NCI-H524 (cell line): ENCODE results near the gene MIP.
"Not testable (repeated sequence)": the region's sequence is repeated elsewhere in the genome, so short reads cannot be mapped to it uniquely, and the experiment has no call there.

ENCODE experiments used
- DNase-seq, 2 experiments: peaks; one replicate each; lab custom pipeline; 2025; lab: John Stamatoyannopoulos, UW

The MIP gene

DNA sequence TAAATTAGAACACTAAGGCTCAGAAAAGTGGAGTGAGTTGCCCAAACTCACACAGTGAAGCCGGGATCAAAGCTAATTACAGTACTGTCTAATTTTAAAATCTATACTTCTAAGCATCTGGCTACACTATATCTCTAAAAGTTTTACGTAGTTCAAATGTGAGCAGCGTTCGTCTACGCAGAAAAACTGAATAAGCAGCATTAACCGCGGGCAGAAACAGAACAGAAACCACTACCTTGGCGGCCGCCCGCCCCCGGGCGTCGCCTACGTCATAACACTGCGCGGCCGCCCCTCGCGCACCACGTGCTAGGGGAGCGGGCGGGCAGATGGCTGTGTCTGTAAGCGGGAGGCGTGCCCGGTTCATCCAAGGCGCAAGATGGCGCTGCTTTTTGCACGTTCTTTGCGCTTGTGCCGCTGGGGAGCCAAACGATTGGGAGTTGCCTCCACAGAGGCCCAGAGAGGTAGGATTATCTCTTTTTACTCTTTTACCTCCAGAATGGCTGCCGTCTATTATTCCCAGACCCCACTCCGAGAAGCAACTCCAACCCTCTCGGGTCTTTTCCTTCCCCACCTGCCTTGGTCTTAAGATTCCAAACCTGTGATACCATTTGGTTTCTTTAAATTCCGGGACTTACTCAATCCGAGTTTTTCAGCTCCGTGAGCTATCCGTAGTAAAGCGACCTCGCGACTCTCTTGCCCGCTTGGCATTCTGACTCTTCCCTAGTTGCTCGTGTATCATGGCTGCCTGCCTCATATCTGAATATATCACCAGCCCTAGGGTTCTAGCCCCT is 14.0 kb upstream of the MIP start, which contains the start of gene SPRYD4:
SPRYD4 (plus strand) TSS at position 363 of the 791 bp plus-strand sequence; CDS start at position 377, 14 bp downstream.
- peak; percentile 72 to 93 for DNase-seq

GRCh38 chr12:56462565-56462964 is 8.1 kb upstream of the MIP start:
- no peak for DNase-seq

- no peak for DNase-seq
Measured at GRCh38 chr12:56461235-56462159, 7.0 kb upstream of the MIP start.

- DNase-seq, result no peak
Measured at GRCh38 chr12:56457817-56458216, 3.4 kb upstream of the MIP start.

DNA sequence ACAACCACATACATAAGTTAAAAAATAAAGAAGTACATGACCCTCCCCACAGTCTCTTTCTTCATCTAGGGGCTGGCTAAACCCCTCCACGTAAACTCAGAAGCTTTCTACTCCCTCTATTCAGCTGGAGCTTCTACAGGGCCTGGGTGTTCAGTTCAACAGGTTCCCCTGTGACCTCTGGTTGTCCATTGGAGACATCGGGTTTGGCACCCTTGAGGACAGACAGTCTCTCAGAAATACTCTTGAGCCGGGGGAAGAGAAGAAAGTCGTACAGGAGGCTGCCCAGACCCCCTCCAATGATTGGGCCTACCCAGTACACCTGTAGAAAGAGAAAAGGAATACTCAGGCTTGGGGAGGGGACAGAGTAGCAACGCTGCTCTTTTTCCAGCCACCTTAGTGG is 3.3 kb downstream of the MIP start:
- DNase-seq, result no peak

GRCh38 chr12:56450241-56450640 is 4.2 kb downstream of the MIP start:
- DNase-seq, result peak; percentile 84 to 93

- DNase-seq, result peak in 1 of 2 experiments; percentile 23
Measured at GRCh38 chr12:56449622-56449984, 4.9 kb downstream of the MIP start.

- DNase-seq, result peak; percentile 90 to 91
Measured at GRCh38 chr12:56448860-56449621, 5.4 kb downstream of the MIP start, which contains the start of gene TIMELESS. Gene TIMELESS (minus strand): TSS chr12:56449426. CDS start chr12:56434170, 15,256 bp downstream.

DNA sequence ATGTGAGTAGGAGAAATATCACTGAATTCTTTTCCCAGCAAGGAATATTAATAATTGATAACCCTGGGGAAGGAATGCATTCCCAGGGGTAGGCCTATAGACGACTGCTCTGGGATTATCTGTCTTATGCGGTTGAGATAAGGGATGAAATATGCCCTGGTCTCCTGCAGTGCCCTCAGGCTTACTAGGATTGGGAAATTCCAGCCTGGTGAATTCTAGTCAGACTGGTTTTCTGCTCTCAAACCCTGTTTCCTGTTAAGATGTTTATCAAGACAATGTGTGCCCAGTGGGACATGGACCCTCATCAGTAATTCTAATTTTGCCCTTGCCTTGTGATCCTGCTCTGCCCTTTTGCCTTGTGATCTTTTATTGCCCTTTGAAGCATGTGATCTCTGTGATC is 11.2 kb downstream of the MIP start:
- not testable (repeated sequence) for DNase-seq

GRCh38 chr12:56437430-56438176 is 16.9 kb downstream of the MIP start:
- DNase-seq, result no peak

GRCh38 chr12:56434828-56435227 is 19.6 kb downstream of the MIP start:
- DNase-seq, result no peak

GRCh38 chr12:56431850-56432249 is 22.6 kb downstream of the MIP start:
- DNase-seq, result no peak

GRCh38 chr12:56431288-56431687 is 23.2 kb downstream of the MIP start:
- no peak for DNase-seq

DNA sequence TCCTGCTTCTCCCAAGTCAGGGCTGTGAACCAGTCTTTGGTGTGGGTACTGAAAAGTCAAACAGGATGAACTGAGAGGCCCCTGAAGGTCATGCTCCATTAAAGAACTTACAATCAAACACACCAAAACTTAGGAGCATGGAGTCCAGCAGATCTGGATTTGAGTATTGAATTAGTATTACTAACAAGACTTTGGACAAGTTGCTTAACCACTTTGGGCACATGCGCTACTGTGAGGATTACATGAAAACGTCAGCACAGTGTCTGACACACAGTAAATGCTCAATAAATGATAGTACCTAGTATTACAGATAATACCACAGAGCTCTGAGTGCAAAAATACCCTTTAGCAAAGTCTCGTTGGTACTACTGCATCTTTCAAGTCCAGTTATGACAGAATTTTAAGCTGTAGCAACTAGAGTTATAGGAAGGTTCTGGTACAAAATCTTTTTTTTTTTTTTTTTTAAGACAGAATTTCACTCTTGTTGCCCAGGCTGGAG is 28.5 kb downstream of the MIP start:
- no peak for DNase-seq

- DNase-seq, result no peak
Measured at GRCh38 chr12:56425193-56425592, 29.3 kb downstream of the MIP start.

GRCh38 chr12:56420411-56420810 is 34.0 kb downstream of the MIP start:
- DNase-seq, result no peak

GRCh38 chr12:56417739-56418138 is 36.7 kb downstream of the MIP start:
- DNase-seq, result no peak

GRCh38 chr12:56414401-56414800 is 40.1 kb downstream of the MIP start:
- DNase-seq, result no peak

DNA sequence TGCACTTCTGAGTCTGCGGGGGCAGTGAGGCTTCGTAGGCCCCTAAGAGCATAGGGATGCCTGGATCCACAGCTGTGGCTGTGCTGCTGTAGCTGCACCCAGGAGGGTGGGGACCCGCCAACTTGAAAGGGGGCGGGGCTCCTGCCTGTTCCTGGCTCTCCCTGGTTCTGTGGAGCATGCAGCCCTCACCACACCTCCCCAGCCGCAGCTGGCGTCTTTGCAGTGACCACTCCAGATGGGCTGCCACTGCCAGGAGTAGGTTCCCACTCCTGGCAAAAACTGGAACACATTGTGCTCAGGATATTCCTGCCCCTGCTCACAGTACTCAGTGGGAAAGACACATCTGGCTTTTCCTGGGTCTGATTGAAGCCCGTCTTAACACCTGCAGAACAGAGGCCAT is 41.1 kb downstream of the MIP start:
- peak in 1 of 2 experiments; percentile 2 for DNase-seq

DNA sequence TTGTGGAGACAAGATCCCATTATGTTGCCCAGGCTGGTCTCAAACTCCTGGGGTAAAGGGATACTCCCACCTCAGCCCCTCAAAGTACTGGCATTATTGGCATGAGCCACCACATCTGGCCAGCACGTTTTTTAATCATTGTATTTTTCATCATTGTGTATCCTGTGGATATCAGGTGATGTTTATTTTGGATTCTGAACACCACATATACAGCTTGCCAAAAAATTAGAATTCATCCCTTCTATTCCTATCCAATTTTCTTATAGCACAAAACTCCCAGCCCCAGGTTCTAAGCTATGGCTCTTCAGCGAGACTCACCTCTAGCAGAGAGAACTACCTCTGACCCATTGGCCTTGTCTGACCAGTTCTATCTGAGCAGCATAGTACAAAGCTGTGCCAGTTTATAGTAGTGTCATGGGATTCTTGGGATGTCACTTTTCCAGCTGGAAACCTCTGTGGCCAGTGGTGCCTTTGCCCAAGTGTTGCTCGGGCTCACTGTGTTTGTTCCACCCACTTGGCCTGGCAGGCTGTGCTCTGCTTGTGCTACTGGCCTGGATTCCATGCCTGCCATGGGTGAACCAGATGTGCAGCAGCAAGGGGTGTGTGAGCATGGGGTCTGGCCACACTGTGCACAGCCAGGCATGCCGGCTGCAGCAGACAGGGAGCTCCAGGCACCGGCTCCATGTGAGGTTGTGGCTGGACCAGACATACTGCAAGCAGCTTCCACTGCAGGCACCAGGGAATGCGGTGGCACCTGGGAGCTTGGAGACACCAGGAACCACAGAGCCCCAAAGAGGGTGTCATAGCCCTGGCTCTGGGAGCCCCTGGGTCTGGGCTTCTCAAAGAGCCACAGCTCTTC is 42.4 kb downstream of the MIP start:
- no peak for DNase-seq
